Renal cortical epithelial cell (primary cell): ENCODE results near the gene PIEZO1. TPM values are rescaled to one million over a fixed set of nuclear protein-coding genes. Genes with fewer than 3 reads are reported as not detected.
A peak's percentile ranks its signal among the peaks of the same experiment; 100 is the strongest.

Experiments
- DNase-seq: peaks from one replicate; pipeline ENCODE4 v3.0.0-alpha.2; 2011; ENCODE audit warnings: low read depth
- total RNA-seq: library from RNA; depleted of rRNA; stranded (reverse); fragments of >200 nt; gene quantifications from 2 replicates; pipeline ENCODE4 v1.2.3, GENCODE V29; 2014

The PIEZO1 gene
- total RNA-seq, 1 donor from 2014 or later = 282 TPM

DNA sequence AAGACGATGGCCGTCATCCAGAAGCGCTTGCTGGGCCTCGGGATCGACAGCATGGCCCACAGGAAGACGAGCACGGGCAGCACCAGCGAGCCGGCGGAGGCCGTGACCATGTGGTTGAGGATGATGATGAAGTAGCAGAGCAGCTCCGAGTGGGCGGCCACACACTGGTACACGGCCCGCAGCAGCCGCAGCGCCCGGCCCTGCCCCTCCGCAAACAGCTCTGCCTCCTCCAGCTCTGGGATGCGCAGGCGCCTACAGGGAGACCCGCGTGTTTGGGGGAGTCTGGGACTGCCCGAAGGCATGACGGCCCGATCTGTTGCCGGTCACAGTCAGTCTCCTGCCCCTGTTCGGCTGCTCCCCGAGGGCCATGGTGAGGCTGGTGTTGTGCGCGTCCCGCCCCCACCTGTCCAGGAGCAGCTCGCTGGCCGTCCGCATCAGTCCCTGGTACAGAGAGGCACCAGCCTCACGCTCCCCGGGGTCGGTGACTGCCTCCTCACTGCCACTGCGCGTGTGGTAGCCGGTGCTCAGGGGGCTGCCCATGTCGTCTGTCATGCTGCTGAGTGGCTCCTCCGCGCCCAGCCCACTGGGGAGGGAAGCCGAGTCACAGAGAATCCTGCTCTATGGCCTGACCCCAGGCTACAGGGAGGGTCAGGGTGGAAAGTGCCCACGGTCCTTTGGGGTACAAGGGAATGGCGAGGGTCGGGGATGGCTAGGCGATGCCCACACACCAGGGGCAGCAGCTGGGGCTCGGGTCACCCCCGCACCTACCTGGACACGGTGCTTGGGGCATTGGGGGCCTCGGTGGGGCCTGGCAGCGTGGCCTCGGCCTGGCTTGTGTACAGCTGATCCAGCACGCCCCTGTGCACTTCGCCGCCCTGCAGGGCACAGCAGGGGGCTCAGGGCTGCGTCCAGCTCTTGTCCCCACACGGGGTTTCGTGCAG is 62.9 kb downstream of the PIEZO1 start:
- no peak for DNase-seq

DNA sequence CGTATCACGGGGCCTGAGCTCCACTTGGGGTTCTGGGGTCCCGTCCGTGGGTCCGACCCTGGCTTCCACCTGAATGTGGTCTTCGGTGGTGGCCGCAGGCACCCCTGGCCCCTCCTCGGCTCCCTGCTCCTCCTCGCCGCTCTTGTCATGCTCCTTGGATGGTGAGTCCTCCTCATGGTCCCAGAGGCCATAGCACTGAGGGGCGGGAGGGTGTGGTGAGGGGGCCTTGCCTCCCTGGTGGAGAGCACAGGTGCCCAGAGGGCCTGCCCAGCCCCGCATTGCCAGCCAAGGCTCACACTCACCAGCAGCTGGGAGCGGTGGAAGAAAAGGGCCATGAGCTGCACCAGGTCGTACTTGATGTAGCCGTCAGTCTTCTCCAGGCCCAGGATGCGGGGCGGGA is 63.8 kb downstream of the PIEZO1 start:
- no peak for DNase-seq

DNA sequence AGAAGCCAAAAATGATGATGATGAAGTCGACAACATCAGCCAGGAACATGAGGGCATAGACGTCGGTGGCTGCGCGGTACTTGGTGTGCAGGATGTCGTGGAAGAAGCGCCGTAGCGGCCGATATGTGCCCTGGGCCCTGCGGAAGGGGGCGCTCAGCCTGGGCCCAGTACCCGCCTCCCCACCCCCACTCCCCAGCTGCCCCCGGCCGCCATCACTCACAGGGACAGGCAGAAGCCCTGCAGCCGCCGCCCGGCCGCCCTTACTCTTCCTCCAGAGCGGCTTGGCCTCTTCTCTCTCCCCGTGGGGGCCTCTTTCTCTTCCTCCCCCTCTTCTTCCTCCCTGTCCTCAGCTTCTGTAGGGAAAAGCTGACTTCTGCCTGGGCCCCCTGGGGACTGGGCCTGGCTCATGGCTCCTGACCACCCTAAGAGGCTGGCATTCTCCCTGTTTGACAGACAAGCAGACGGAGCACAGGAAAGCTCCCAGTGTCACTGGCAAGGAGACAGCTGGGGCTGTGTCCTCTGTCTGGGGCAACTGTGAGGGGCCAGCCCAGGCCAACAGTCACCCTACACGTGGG is 64.5 kb downstream of the PIEZO1 start:
- DNase-seq = no peak

DNA sequence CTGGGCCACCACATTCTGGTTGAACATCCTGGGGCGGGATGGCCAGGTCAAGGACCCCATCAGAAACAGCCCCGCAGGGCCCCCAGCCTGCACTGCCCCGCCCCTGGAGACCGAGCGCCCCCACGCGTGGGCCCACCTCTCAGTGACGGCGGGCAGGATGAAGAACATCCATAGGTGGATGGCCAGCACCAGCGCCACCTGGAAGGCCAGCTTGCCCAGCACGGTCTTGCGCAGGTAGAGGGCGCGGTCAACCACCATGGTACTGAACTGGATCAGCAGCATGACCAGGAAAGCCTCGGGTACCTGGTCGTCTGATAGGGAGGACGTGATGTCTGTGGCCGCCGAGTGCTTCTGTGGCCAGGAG is 65.1 kb downstream of the PIEZO1 start:
- no peak for DNase-seq

DNA sequence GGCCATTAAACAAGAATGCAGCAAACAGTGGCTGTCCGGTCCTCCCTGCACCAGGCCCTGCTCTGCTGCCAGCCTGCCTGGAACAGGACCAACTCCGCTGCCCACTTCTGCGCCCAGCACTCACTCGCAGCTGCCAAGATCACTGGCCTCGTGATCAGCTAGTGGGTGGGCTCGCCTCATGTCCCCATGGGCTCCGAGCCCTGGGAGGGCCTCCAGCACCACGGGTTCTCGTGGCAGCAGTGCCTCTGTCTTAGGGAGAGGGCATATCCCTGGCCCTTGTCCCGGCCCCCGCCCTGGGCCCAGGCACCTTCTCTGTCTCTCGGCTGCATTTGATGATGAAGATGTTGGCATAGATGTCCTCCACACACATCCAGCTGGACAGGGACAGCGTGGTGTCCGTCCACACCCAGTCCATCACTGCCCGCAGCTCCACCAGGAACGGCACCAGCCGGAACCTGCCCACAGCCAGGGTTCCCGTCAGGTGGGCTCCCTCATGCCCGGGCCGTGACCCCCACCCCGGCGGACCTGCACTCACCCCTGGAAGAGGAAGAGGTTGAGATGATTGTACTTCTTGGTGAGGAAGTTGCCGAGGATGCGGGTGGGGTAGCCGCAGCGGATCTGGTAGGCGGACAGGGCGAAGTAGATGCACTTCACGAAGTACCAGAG is 65.6 kb downstream of the PIEZO1 start:
- no peak for DNase-seq

DNA sequence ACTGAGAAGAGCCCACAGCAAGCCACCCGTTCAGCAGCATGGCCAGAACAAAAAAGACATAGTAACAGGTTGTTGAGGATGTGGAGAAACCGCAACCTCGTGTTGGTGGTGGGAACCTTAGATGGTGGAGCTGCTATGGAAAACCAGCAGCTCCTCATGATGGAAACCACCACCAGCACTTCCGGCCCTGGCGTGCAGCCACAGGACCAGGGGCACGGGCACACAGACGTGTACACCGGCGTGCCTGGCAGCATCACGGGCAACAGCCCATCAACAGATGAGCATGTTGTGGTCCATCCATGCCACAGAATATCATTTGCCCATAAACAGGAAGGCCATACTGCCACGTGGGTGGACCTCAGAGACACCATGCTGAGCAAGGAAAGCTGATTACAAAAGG is 66.8 kb downstream of the PIEZO1 start:
- no peak for DNase-seq

DNA sequence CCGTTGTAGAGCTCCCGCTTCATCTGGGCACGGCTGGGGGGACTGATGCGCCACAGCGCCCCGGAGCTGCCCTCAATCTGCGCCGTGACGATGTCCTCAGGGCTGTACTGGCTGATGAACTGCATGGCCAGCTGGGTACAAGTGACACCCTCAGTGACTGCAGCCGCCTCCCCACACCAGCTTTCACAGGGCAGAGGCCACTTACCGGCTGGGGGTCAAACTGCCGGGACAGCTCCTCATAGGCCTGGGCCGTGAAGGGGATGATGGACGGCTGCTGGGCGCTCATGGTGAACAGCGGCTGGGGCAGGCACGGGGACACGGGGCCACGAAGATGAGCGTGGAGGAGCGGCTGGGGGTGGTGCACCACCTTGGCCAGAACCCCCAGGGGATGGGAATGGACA is 68.4 kb downstream of the PIEZO1 start:
- DNase-seq = no peak

DNA sequence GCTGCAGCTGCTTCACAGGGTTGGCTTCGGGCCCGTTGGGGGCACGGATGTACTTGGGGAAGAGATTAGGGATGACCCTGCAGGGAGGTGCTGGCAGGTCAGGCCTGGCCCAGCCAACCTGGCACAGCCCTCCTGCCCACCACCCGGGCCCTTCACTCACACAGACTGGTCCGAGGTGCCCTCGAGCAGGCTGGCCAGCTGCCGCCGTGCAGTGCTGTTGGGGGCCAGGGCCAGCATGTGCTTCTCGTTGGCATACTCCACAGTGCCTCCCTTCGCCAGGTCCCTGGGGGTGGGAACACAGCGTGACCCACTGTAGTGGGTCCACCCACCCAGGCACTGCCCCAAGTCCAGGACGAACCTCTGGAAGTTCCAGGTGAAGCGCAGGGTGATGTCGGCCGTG is 68.8 kb downstream of the PIEZO1 start:
- no peak for DNase-seq

DNA sequence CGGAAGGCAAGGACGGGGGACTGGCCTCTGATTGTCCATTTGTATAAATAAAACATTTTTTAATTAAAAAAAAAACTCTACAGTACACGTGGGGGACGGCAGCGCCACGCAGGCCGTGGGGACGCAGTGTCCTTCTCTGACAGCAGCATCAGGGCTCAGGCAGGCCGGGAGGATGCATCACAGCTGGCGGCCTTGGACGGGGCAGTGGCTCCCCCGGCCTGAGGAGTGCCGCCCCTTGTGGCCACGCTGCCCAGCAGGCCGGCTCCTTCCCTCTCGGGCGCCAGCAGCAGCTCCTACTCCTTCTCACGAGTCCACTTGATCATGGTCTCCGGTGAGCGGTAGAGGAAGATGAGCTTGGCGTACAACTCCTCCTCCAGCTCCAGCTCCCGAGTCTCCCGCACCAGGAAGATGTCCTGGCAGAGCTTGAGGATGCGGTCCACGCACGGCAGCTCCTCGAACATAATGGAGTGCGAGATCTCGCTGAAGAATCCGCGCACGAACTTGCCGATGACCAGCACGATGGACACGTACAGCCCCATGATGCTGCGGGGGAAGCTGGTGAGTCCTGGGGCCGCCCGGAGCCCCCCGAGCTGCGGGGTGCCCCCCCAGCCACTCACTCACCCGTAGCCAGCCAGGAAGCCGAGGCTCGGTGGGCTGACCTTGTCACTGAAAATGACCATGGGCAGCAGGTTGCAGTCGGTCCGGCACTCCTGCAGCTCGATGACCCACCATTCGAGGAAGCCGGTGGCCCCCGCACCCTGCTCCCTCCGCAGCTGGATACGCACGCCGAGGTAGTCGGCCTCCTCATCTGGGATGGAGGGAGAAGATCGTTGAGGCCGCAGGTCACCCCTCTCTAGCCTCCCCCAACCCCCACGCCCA is 69.5 kb downstream of the PIEZO1 start:
- no peak for DNase-seq

DNA sequence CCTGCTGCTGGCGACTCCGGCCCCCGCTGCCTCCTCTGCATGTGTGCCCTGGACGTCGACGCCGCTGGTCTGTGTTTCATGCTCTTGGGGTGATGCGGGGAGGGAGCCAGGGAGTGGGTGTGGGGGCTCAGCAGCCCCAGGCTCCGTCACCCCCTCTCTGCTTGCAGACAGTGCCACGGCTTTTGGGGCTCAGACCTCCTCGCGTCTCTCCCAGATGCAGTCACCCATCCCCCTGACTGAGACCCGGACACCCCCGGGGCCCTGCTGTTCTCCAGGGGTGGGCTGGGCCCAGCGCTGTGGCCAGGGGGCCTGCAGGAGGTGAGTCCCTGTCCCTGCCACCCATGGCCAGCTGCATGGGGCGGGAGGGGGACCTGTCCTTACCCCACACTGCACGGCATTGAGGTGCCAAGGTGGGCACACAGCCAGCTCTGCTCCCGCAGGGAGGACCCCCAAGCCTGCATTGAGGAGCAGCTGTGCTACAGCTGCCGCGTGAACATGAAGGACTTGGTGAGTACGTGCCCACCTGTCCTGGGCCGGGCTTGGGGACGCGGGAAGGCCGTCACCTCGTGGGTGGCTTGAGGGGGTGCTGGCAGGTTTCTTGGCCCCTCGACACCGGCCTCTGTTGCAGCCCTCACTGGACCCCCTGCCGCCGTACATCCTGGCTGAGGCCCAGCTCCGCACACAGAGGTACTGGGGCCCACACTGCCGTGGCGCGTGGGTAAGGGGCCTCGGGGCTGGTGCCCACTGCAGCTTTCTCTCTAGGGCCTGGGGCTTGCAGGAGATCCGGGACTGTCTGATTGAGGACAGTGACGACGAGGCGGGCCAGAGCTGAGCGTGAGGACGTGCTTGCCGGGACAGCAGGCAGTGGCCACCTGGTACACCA is 70.4 kb downstream of the PIEZO1 start:
- DNase-seq = no peak

DNA sequence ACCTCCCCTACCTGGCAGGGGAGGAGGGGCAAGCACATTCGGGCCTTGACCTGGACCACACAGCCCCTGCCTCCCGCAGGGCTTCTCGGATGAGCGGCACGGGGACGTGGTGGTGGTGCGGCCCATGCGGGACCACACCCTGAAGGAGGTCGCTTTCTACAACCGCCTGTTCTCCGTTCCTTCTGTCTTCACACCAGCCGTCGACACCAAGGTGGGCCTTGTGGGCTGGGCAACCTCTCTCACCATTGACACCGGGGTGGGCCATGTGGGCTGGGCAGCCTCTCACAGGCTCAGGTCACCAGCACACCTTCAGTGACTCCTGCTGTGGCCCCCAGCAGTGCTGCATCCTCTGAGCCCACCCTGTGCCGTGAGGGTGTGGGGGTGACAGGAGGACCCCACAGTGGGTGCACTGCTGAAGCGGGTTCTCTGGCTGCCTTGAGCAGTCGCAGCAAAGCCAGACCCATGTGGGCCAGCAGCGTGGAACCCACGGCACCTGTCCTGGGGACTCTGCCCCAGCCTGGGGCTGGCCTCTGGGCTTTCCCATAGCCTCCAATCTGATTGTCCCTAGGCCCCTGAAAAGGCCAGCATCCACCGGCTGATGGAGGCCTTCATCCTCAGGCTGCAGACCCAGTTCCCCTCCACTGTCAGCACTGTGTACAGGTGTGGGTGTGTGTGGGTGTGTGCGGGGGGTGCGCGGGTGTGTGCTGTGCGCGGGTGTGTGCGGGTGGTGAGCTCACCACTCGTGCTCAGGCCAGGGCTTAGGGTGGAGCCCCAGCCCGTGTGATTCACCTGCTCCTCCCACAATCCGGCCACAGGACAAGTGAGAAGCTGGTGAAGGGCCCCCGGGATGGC is 71.2 kb downstream of the PIEZO1 start:
- no peak for DNase-seq

DNA sequence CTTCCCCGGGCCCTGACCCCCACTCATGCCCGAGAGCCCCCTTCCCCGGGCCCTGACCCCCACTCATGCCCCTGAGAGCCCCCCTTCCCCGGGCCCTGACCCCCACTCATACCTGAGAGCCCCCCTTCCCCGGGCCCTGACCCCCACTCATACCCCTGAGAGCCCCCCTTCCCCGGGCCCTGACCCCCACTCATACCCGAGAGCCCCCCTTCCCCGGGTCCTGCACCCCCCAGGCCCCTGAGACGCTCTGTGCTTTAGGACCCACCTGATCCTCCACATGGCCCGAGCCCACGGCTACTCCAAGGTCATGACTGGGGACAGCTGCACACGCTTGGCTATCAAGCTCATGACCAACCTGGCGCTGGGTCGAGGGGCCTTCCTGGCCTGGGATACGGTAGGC is 72.0 kb downstream of the PIEZO1 start:
- no peak for DNase-seq

DNA sequence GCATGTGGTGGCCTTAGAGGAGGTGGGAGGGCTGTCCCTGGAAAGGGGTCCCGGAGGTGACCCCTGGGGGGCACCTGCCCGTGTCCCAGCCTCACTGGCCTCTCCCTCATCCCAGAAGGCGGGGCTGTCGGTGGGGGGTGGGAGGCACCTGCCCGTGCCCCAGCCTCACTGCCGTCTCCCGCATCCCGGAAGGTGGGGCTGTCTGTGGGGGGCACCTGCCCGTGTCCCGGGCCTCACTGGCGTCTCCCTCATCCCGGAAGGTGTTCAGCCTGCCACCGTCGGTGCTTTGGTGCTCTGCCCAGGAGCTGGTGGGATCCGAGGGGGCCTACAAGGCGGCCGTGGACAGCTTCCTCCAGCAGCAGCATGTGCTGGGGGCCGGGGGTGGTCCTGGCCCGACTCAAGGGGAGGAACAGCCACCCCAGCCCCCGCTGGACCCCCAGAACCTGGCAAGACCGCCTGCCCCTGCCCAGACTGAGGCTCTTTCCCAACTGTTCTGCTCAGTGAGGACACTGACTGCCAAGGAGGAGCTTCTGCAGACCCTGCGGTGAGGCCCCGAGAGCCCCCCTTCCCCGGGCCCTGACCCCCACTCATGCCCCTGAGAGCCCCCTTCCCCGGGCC is 72.5 kb downstream of the PIEZO1 start:
- no peak for DNase-seq

DNA sequence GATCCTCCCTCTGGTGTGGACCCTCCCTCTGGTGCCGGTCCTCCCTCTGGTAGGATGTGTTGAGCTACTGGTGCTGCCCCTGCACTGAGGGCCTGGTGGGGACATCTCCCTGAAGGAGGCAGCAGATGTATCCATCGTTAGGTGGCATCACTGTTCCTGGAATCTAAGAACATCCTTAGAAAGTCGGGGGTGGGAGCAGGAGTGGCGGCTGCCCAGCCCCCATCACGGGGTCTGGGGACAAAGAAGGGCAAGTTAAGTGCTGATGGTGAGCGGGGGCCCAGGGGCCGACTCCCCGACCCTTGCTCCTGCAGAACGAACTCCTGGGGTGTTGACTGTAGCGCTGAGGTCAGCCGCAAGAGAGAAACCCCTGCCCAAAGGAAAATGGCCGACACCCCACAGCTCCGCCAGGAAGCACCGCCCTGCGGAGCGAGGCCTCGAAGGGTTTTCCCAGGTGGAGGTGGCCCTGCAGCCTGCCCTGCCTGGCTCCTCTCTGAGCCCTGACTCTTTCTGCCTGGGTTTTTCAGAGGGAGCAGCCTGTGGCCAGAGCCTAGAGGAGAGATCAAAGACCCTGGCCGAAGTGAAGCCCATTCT is 73.2 kb downstream of the PIEZO1 start:
- no peak for DNase-seq

DNA sequence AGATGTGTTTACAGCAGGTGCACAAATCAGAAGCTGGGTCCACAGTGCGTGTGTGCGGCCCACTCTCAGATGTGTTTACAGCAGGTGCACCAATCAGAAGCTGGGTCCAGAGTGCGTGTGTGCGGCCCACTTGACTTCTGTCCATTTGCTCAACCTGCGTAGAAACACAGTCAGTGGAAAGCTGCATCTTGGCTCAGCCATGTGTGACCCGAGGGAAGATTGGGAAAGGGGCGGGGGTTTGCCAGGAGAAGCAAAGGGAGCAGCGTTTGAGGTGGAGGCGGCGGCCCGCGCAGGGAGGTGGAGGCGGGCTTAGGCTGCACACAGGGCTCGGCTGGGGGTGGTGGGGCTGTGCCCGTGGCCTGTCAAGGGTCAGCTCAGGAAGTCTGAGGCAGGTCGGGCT is 74.5 kb downstream of the PIEZO1 start:
- DNase-seq = no peak

DNA sequence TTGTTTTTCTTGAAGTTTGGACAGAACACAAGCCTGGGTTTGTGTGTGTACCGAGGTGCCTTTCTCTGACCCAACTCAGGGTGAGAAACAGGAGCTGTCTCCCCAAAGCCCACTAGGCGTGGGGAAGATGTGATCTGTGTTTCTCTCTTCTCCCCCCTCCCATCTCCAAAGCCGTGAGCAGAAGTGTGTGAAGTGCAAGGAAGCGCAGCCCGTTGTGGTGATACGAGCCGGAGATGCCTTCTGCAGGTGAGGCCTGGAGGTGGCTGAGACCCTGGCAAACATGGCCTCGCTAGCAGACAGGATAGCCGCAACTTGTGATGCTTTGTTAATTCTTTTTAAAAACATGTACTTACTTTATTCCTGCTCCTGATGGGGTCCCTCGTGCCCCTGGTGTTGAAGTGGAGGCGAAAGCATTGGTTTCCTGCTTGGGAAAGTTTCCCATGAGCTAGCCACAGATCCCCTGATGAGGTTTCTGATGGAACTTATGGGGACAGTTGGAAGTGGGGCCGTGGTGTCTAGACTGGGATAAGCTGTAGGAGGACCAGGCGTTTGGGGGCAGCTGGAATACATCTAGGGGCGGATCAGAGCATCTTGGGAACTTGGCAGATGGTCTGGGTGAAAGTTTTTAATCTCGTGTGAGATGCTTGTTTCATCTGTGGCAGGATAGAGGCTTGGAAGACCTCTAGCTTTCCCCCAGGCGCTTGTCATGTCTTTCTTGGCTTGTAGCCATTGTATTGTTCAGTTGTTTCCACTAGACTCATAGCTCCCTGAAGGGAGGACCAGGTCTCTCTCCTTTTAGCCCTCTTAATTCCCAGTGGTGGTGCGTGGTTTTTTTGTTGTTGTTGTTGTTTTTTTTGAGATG is 77.8 kb downstream of the PIEZO1 start:
- no peak for DNase-seq

DNA sequence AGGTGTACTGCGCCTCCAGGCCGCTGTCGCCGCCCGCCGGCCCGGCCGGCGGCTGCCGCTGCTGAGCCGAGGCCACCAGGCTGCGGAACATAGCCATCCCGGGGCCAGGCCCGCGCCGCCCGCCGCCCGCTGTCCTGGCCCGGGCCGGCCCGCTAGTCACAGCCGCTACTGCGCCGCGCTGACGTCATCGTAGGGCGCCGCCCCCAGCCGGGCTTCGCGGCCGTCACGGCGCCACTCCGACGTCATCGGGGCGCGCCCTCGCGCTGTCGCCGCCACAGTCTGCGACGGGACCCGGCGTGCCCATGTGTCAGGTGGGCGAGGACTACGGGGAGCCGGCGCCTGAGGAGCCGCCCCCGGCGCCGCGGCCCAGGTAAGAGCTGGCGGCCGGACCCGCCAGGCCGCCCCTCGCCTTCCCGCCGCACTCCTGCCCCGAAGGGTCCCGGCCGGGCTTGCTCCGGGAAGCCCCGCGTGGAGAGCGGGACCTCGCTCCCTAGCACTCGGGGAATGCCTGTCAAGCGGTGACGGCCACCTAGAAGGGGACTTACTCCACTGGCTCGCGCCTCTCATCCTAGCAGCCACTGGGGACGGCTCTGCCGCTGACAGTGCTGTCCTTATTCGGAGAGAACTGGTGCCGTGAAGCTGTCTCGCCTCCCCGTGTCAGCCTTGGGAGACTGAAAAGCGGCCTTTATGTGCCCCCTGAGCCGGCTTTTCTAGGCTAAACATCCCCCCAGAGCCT is 78.6 kb downstream of the PIEZO1 start, which contains the start of the genes CTU2 and RNF166:
Gene CTU2 (plus strand): TSS at position 275 of the 736 bp plus-strand sequence. CDS start 28 bp downstream, at position 303.
Gene RNF166 (minus strand): TSS at position 180 of the 736 bp plus-strand sequence. CDS start 83 bp downstream, at position 97.
- peak; percentile 57 for DNase-seq
